HepG2 (cell line): ENCODE data around the gene PSPH.
"Not testable (repeated sequence)": the region's sequence is repeated elsewhere in the genome, so short reads cannot be mapped to it uniquely, and the experiment has no call there.

Experiments
- EP300 ChIP-seq, 3 experiments: sonication (generic) in 1 of 3; formaldehyde crosslinking in 1 of 3; IDR thresholded peaks; 2 replicates each; pipeline versions ENCODE4 v1.5.1 to v1.6.1; 2011 to 2020; ENCODE audit warnings: low read depth in 2 of 3, low read length in 2 of 3, borderline replicate concordance in 1 of 3, improper control_type of control experiment in 1 of 3, mild to moderate bottlenecking in 1 of 3, missing genetic modification reagents in 1 of 3, moderate library complexity in 1 of 3
- ISX ChIP-seq: sonication (generic); formaldehyde crosslinking; conservative IDR thresholded peaks from 2 replicates; pipeline ENCODE4 v1.5.0; 2020; ENCODE audit warnings: missing genetic modification reagents
- POLR2A ChIP-seq, 2 experiments: IDR thresholded peaks; 2 replicates each; pipeline ENCODE4 v1.6.1; 2011; ENCODE audit warnings: low read depth in 2 of 2, low read length in 2 of 2, mild to moderate bottlenecking in 1 of 2, moderate library complexity in 1 of 2; ENCODE audit not compliant: insufficient read depth in 1 of 2
- TAF1 ChIP-seq: sonication (generic); formaldehyde crosslinking; IDR thresholded peaks from 2 replicates; pipeline ENCODE4 v1.4.0; 2020; ENCODE audit warnings: missing genetic modification reagents
- USF2 ChIP-seq, 2 experiments: sonication (generic) in 1 of 2; formaldehyde crosslinking in 1 of 2; IDR thresholded peaks; 2 replicates each; pipeline versions ENCODE4 v1.5.1 to v1.6.1; 2011 to 2020; ENCODE audit warnings: borderline replicate concordance in 1 of 2, low read depth in 1 of 2, low read length in 1 of 2, mild to moderate bottlenecking in 1 of 2, missing genetic modification reagents in 1 of 2, moderate library complexity in 1 of 2
- ZNF503 ChIP-seq: sonication (generic); formaldehyde crosslinking; IDR thresholded peaks from 2 replicates; pipeline ENCODE4 v1.4.0; 2020; ENCODE audit warnings: missing genetic modification reagents
- ZNF563 ChIP-seq: sonication (generic); formaldehyde crosslinking; IDR thresholded peaks from 2 replicates; pipeline ENCODE4 v1.8.0; 2022; ENCODE audit warnings: mild to moderate bottlenecking, moderate library complexity, missing genetic modification reagents
- TF ChIP-seq, protein P1 (sequence below): sonication (generic); formaldehyde crosslinking; IDR thresholded peaks from 2 replicates; pipeline ENCODE4; 2020; ENCODE audit warnings: missing genetic modification reagents, mild to moderate bottlenecking, borderline replicate concordance
- TF ChIP-seq, protein P2 (sequence below): sonication (generic); formaldehyde crosslinking; IDR thresholded peaks from 2 replicates; pipeline ENCODE4 v1.5.0; 2020; ENCODE audit warnings: mild to moderate bottlenecking, missing genetic modification reagents, moderate library complexity

DNA sequence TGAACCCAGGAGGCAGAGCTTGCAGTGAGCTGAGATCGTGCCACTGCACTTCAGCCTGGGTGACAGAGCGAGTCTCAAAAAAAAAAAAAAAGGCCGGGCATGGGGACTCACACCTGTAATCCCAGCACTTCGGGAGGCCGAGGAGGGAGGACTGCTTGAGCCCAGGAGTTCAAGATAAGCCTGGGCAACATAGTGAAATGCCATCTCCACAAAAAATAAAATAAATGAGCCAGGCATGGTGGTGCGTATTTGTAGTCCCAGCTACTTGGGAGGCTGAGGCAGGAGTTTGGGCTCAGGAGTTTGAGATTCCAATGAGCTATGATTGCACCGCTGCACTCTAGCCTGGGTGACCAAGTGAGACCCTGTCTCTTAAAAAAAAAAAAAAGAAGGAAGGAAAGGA is 18.7 kb downstream of the PSPH start:
- TF ChIP-seq TAF1 (CRISPR knock-in tag); USF2 (IDR thresholded peaks at IDR 0.05; ENCODE audit: low read depth, low read length); USF2 (CRISPR knock-in tag; IDR thresholded peaks at IDR 0.05; ENCODE audit: borderline replicate concordance); ISX (CRISPR knock-in tag); POLR2A (IDR thresholded peaks at IDR 0.05; ENCODE audit: insufficient read depth in 1 of 2, low read depth in 2 of 2, low read length in 2 of 2); ZNF503 (CRISPR knock-in tag); ZNF563 (CRISPR knock-in tag); EP300 (IDR thresholded peaks at IDR 0.05; ENCODE audit: low read depth in 2 of 2, low read length in 2 of 2); EP300 (CRISPR knock-in tag; IDR thresholded peaks at IDR 0.05; ENCODE audit: borderline replicate concordance): not testable (repeated sequence)
- TF ChIP-seq, protein P1, sequence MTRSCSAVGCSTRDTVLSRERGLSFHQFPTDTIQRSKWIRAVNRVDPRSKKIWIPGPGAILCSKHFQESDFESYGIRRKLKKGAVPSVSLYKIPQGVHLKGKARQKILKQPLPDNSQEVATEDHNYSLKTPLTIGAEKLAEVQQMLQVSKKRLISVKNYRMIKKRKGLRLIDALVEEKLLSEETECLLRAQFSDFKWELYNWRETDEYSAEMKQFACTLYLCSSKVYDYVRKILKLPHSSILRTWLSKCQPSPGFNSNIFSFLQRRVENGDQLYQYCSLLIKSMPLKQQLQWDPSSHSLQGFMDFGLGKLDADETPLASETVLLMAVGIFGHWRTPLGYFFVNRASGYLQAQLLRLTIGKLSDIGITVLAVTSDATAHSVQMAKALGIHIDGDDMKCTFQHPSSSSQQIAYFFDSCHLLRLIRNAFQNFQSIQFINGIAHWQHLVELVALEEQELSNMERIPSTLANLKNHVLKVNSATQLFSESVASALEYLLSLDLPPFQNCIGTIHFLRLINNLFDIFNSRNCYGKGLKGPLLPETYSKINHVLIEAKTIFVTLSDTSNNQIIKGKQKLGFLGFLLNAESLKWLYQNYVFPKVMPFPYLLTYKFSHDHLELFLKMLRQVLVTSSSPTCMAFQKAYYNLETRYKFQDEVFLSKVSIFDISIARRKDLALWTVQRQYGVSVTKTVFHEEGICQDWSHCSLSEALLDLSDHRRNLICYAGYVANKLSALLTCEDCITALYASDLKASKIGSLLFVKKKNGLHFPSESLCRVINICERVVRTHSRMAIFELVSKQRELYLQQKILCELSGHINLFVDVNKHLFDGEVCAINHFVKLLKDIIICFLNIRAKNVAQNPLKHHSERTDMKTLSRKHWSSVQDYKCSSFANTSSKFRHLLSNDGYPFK = not testable (repeated sequence)
- TF ChIP-seq, protein P2, sequence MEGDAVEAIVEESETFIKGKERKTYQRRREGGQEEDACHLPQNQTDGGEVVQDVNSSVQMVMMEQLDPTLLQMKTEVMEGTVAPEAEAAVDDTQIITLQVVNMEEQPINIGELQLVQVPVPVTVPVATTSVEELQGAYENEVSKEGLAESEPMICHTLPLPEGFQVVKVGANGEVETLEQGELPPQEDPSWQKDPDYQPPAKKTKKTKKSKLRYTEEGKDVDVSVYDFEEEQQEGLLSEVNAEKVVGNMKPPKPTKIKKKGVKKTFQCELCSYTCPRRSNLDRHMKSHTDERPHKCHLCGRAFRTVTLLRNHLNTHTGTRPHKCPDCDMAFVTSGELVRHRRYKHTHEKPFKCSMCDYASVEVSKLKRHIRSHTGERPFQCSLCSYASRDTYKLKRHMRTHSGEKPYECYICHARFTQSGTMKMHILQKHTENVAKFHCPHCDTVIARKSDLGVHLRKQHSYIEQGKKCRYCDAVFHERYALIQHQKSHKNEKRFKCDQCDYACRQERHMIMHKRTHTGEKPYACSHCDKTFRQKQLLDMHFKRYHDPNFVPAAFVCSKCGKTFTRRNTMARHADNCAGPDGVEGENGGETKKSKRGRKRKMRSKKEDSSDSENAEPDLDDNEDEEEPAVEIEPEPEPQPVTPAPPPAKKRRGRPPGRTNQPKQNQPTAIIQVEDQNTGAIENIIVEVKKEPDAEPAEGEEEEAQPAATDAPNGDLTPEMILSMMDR (CRISPR knock-in tag) = not testable (repeated sequence)
